SK-MEL-5 (cell line): ENCODE measurements around the gene ATP1B1. TPM values are rescaled to one million over a fixed set of nuclear protein-coding genes. Genes with fewer than 3 reads are reported as not detected.

Experiments used
- DNase-seq: peaks from one replicate; pipeline ENCODE4 v3.0.0-alpha.2; 2016; ENCODE audit warnings: low read depth, low spot score
- in situ Hi-C: cut with HindIII; loops from 2 replicates; pipeline ENCODE4 v1.10.0; 2016; ENCODE audit warnings: low sequenced_read_pairs, high pct_unique_total_duplicates, low pct_unique_long_range_greater_than_20kb
- polyA plus RNA-seq, 2 experiments: library from polyadenylated mRNA; depleted of rRNA; stranded (reverse); fragments of >200 nt; gene quantifications; 2 replicates each; pipeline ENCODE4 v1.2.3, GENCODE V29; 2015
- total RNA-seq: library from RNA; depleted of rRNA; stranded (reverse); fragments of >200 nt; shearing (Covaris generic); gene quantifications from 2 replicates; pipeline ENCODE4 v1.2.3, GENCODE V29; 2014; rRNA removed

ATP1B1 gene
- 2.6 and 4.1 TPM in 2 replicates for total RNA-seq
- polyA plus RNA-seq (2015; cell fraction: cytosol; rRNA removed) = 8.4 and 9.4 TPM in 2 replicates
- 1.9 and 2.2 TPM in 2 replicates for polyA plus RNA-seq (2015; cell fraction: nucleus; rRNA removed)

GRCh38 chr1:169106095-169106920 lies at the start of gene ATP1B1:
ATP1B1 (plus strand) TSS chr1:169106690; CDS start chr1:169106830, 140 bp downstream.
- in situ Hi-C loops = no loop called here
- peak; percentile 76 for DNase-seq

GRCh38 chr1:169059421-169059820 lies 47.1 kb upstream of the ATP1B1 start:
- in situ Hi-C loops = no loop called here
- DNase-seq = no peak

GRCh38 chr1:169060043-169060722 lies 46.3 kb upstream of the ATP1B1 start:
- DNase-seq = no peak
- in situ Hi-C loops = no loop called here

GRCh38 chr1:169060919-169061639 lies 45.4 kb upstream of the ATP1B1 start:
- in situ Hi-C loops = no loop called here
- no peak for DNase-seq

GRCh38 chr1:169062152-169062551 lies 44.3 kb upstream of the ATP1B1 start:
- no peak for DNase-seq
- in situ Hi-C loops = no loop called here

GRCh38 chr1:169064103-169064502 lies 42.4 kb upstream of the ATP1B1 start:
- in situ Hi-C loops = no loop called here

GRCh38 chr1:169070547-169070946 lies 35.9 kb upstream of the ATP1B1 start:
- no peak for DNase-seq

More at GRCh38 chr1:169064103-169064502, 42.4 kb upstream of the ATP1B1 start:
- no peak for DNase-seq

GRCh38 chr1:169070958-169071357 lies 35.5 kb upstream of the ATP1B1 start:
- DNase-seq = no peak
- in situ Hi-C loops = no loop called here

More at GRCh38 chr1:169070547-169070946, 35.9 kb upstream of the ATP1B1 start:
- in situ Hi-C loops = no loop called here

GRCh38 chr1:169072945-169073725 lies 33.4 kb upstream of the ATP1B1 start:
- in situ Hi-C loops = no loop called here

GRCh38 chr1:169078163-169078883 lies 28.2 kb upstream of the ATP1B1 start:
- in situ Hi-C loops = no loop called here
- no peak for DNase-seq

More at GRCh38 chr1:169072945-169073725, 33.4 kb upstream of the ATP1B1 start:
- no peak for DNase-seq

- DNase-seq = no peak
- in situ Hi-C loops = no loop called here
Measured at GRCh38 chr1:169081503-169082123, 24.9 kb upstream of the ATP1B1 start.

- DNase-seq = no peak
- in situ Hi-C loops = no loop called here
Measured at GRCh38 chr1:169085911-169086310, 20.6 kb upstream of the ATP1B1 start.

GRCh38 chr1:169086603-169087455 lies 19.7 kb upstream of the ATP1B1 start:
- no peak for DNase-seq
- in situ Hi-C loops = no loop called here

GRCh38 chr1:169087876-169088275 lies 18.6 kb upstream of the ATP1B1 start:
- in situ Hi-C loops = no loop called here
- DNase-seq = no peak

- in situ Hi-C loops = no loop called here
- DNase-seq = no peak
Measured at GRCh38 chr1:169089776-169090175, 16.7 kb upstream of the ATP1B1 start.
